Epithelial cell of prostate (primary cell): Measurements from ENCODE around the gene CDK6.
"Not testable (repeated sequence)": the region's sequence is repeated elsewhere in the genome, so short reads cannot be mapped to it uniquely, and the experiment has no call there.

Source experiments
- DNase-seq: peaks from one replicate; pipeline ENCODE4 v3.0.0-alpha.2; 2011; ENCODE audit warnings: low read depth, low spot score
- H3K27ac ChIP-seq: fragments of 450-650 bp; 2 replicates; pipeline ENCODE4 v1.5.1; 2017; ENCODE audit warnings: mild to moderate bottlenecking

Gene CDK6

DNA sequence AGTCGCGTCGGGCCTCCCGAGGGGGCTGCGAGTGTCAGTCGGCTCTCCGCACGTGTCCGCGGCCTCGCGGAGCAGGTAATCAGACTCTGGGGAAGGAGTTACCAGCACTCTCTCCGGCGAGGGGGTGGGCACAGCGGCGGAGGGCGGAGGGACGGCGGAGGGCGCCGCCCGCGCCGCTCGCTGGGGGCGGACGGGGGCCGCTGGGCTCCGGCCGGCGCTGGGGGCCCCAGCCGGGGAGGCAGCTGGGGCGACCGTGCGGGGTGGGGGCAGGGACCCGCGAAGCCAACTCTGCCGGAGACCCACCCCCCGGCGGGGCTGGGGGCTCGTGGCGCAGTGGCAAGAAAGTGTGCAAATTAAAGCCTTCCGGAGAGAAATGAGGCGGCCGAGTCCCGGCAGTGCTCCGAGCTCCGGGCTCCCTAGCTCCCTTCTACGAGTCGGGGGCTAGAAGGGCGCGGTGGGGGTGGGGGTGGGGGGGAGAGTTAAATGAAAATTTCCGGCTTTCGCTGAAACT is at the start of gene CDK6:
Gene CDK6 (minus strand): TSS at position 85 of the 511 bp plus-strand sequence. CDS start 3,250 bp downstream, outside the sequence.
- DNase-seq: no peak
- H3K27ac ChIP-seq: peak within 1 kb of the TSS; percentile 76

DNA sequence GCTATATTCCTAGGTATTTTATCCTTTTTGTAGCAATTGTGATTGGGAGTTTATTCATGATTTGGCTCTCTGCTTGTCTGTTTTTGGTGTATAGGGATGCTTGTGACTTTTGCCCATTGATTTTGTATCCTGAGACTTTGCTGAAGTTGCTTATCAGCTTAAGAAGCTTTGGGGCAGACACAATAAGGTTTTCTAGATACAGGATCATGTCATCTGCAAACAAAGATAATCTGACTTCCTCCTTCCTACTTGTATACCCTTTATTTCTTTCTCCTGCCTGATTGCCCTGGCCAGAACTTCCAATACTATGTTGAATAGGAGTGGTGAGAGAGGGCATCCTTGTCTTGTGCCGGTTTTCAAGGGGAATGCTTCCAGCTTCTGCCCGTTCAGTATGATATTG is 49.7 kb upstream of the CDK6 start:
- not testable (repeated sequence) for DNase-seq, H3K27ac ChIP-seq

DNA sequence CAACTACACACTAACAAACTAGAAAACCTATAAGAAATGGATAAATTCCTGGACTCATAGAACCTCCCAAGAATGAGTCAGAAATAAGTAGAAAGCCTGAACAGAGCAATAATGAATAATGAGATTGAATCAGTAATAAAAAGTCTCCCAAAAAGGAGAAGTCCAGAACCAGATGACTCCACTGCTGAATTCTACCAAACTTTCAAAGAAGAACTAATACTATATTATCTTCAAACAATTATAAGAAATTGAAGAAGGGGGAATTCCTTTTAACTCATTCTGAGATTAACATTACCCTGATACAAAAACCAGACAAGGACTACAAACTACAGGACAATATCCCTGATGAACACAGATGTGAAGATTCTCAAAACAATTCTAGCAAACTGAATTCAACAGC is 47.8 kb upstream of the CDK6 start:
- H3K27ac ChIP-seq: no peak overlapping the region
- DNase-seq: no peak

DNA sequence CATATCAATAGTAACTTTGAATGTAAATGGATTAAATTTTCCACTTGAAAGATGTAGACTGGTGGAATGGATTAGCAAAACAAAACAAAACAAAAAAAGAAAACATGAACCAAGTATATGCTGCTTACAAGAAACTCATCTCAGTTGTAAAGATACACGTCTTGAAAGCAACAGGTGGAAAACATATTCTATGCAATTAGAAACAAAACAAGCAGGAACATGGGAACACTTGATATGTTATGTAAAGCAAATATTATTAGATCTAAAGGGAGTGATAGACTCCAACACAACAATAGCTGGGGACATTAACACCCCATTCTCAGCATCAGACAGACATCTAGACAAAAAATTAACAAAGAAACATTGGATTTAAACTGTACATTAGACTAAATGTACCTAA is 46.4 kb upstream of the CDK6 start:
- no peak overlapping the region for H3K27ac ChIP-seq
- DNase-seq: no peak

DNA sequence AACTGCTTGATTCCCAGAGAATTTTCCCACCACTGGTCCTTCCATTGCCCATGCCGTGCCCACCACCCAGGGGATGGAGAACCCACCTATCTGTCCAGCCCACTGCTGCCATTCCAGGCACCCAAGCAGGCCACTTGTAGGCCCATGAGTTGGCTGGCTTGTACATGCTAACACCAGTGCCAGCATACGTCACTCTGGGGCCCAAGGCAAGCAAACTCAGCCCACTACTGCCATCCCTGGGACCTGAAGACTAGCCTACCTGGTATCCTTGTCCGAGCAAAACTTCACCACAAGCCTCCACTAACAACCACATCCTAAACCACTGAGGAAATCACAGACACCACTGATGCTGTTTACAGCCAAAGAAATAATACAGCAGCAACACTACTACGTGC is 44.7 kb upstream of the CDK6 start:
- no peak overlapping the region for H3K27ac ChIP-seq
- DNase-seq: no peak

DNA sequence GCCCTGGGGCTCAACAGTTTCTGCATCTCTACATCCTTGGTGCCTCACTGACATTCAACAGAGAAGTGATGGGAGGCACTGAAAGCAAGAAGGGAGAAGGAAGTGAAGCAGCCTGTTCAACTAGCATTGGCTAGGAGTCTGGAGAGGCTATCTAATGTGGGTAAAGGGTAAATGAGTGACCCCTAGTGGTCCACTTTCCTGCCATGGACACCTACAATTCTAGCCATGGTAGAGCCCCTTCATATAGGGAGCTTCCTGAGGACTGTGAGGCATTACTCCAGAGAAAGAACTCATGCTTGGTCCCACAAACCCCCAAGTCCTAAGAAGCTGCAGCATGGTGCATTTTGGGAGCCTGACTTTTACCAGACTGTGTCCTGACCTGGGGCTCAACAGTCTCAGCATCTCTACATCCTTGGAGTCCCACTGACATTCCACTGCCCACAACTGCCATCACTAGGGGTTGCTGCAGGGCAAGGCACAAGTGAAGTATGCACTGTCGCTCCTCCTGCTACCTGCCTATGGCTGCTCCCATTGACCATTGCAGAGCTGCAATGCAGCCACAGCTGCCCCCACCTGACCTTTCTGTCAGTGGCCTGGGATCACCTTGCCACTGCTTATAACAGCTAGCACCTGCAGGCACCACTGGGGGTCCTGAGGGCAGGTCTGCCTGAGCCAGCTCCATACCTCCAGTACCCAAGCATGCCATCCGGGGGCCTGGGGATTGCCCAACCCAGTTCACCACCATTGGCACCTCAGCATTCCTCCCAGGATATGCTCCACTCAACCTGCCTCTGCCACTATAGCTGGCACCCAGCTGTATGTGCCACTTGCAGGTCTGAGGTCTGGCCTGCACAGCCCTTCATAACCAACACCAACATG is 44.1 kb upstream of the CDK6 start:
- no peak for DNase-seq
- H3K27ac ChIP-seq: no peak overlapping the region

DNA sequence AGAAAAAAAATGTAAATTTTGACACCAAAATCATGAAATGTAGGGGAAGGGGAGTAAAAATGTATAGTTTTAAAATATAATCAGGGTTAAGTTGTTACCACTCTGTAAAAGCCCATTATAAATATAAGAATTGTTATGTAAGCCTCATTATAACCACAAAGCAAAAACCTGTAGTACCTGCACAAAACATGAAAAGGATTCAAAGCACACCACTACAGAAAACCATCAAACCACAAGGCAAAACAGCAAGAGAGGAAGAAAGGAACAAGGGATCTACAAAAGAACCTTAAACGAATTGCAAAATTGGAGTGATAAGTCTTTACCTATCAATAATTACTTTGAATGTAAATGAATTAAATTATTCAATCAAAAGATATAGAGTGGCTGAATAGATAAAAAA is 41.0 kb upstream of the CDK6 start:
- no peak overlapping the region for H3K27ac ChIP-seq
- DNase-seq: no peak

DNA sequence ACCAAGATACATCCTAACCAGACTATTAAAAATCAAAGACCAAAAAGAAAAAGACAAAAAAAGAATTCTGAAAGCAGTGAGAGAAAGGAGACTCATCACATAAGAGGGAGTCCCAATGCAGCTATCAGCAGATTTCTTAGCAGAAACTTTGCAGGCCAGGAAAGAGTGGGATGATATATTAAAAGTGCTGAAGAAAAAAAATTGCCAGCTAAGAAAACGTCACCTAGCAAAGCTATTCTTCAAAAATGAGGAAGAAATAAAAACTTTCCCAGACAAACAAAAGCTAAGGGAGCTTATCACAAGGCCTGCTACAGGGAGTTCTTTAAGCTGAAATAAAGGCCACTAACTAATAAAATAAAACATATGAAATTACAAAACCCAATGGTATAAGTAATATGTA is 40.5 kb upstream of the CDK6 start:
- no peak overlapping the region for H3K27ac ChIP-seq
- DNase-seq: no peak

DNA sequence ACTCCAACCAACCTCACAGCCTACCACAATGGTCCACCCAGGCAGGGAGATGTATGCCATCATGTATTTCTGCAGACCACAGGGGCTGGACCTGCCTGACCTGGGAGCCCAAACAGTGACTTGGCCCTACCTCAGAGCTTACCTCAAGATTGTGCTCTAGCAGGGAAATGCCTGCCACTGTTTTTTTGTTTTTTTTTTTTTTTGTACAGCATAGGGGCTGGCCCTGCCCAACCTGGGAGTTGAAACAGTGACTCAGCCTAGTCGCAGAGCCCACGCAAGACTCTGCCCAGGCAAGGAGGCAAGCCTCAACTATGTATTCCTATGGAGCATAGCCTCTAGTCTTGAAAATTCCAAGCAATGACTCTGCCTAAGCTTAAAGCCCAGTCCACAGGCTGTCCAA is 39.3 kb upstream of the CDK6 start:
- peak; percentile 75 for DNase-seq
- H3K27ac ChIP-seq: peak overlapping the region; percentile 47

DNA sequence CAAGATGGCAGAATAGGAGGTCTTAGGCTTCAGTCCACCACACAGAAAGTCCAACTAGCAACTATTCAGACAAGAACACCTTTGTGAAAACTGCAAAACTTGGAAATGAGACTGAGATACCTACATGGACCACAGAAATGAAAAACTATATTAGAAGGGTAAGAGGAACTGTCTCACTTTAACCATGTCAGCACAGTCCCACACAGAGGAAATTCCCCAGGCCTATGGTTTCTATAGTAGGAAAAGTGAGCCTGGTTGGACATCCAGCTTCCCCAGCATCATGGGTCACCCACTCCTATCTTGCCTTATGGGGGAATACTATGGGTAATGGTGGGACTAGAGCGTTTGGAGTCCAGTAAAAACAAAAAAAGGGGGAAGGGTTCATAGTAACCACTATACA is 38.8 kb upstream of the CDK6 start:
- no peak for DNase-seq
- peak overlapping the region; percentile 47 for H3K27ac ChIP-seq

DNA sequence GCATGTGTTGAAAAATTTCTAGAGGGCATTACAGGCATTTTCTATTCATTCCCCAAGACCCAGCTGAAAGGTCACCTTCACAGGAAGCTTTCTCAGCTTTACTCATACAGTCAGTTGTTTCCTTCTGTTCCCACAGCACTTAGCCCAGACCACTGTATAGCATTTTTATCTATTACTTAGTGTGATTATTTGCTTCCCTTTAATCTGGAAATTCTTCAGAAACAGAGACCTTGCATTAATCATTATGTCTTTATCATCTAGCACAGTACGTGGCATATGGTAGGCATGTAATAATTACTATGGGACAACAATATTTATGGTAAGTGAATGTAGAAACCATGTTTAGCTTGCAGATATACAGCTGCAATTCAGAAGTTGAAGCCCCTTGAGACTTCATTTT is 38.2 kb upstream of the CDK6 start:
- no peak for DNase-seq
- H3K27ac ChIP-seq: no peak overlapping the region

DNA sequence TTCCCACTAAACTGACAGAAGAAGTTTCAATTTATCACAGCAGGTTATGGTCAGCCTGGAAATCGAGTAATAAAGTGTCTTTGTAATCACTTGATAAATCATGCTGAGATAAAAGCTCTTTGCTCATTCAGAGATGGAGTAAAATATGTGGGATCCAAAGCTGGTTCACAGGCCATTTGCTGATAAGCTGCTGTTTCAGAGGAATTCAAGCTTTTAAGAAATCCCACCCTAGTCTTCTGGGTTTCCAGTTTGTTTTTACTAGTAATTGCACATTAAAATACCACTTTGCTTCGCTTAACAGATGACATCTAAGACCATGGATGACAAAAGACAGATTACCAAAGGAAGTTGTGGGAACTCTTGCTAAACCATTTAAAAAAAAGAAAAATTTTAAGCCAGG is 37.4 kb upstream of the CDK6 start:
- DNase-seq: no peak
- no peak overlapping the region for H3K27ac ChIP-seq

DNA sequence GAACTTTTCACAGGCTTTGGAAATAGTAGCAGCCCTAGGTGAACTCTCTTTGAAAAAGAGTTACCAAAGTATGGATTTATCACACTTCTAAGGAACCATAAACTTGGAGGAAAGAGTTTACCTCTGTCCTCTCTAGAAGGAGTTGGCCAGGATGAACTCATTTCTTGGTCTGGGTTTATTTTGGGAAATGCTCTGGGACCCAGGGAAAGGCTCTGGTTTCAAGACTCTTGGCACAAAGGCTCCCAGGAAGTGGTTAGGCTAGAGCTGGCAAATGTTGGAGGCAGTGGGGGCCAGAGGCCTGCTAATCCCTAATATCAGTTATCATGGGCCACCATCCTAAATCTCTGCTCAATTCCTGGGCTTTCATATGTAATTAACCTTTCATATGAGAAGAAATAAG is 36.3 kb upstream of the CDK6 start:
- DNase-seq: no peak

DNA sequence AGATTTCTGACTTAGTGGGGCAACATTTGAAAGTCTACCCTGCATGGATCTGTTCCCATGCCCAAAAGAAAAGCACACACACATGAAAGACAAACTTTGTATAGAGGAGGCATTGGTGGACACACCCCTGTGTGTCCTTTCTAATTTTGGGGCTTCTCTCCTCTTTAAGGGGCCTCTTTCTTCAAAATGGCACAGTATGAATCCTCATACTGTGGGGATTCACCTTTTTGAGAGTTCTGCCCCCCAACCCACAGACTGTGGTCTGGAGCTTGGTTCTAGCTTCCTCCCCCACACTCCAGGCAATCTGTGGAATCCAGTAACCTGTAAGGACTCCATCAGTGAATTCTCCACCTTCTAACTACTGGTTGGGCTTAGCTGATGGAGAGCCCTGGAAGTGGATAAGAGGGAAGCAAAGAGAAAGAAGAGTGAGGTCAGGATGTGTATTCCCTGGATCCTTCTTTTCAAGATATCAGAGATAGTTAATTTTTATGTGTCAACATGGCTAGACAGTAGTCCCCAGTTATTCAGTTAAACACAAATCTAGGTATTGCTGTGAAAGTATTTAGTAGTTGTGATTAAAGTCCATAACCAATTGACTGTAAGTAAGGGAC is 32.4 kb upstream of the CDK6 start:
- DNase-seq: no peak

More for the DNA sequence above, 36.3 kb upstream of the CDK6 start:
- H3K27ac ChIP-seq: no peak overlapping the region

DNA sequence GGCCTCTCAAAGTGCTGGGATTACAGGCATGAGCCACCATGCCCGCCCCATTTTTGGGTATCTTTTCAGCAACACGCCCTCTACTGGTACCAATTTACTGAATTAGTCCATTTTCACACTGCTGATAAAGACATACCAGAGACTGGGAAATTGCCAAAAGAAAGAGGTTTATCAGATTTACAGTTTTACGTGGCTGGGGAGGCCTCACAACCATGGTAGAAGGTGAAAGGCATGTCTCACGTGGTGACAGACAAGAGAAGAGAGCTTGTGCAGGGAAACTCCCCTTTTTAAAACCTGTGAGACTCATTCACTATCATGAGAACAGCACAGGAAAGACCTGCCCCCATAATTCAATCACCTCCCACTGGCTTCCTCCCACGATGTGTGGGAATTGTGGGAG is 27.8 kb upstream of the CDK6 start:
- DNase-seq, H3K27ac ChIP-seq: not testable (repeated sequence)

More for the DNA sequence above, 32.4 kb upstream of the CDK6 start:
- no peak overlapping the region for H3K27ac ChIP-seq

DNA sequence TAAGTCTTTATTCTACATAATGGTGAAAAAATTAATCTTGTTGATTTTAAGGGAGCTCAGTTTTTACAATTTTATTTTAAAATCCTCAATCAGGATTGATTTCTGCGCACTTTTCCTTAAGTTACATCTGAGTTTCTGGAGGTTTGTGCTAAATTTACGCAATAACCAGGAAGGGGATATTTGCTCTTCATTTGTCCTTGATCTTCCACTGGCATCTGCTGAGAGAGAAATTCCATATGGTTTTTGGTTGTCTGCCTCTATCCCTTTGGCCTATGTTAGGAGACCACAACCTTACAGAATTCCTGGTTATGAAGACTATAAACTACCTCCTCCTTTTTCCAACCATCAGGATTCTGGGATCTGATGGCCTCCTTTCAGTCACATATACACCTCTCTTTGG is 20.1 kb upstream of the CDK6 start:
- DNase-seq: no peak
- H3K27ac ChIP-seq: no peak overlapping the region

DNA sequence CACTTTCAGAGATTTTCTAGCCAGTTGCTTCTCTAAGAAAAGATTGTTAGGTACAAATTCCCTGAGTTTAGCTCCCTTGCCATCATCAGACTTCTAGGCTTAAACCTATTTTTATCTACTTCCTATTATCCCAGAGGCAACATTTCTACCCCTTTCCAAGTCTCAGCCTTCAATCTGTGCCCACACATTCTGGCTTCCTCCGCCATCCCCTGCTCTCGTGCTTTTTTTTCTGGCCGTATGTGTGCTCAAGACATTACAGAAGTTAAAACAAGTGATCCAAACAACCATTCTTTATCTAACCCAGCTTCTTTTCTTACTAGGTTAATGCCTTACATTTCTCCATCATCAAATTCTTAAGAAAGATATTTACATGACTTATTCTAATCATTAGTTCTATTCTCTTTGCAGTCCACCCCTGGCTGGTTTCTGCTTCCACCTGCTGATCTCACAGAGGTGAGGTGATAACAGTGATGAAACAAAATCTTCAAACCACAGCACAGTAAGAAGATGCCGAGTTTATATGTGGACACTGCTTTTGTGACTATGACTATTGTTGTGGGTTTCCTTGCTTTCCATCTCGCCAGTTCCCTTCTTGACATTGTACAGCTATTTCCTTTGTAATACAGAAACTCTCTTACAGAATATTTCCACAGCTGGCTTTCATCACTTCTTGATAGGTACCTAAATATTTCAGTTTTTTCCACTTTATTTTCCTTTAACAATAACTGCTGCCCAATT is 18.3 kb upstream of the CDK6 start:
- DNase-seq: no peak
- no peak overlapping the region for H3K27ac ChIP-seq

DNA sequence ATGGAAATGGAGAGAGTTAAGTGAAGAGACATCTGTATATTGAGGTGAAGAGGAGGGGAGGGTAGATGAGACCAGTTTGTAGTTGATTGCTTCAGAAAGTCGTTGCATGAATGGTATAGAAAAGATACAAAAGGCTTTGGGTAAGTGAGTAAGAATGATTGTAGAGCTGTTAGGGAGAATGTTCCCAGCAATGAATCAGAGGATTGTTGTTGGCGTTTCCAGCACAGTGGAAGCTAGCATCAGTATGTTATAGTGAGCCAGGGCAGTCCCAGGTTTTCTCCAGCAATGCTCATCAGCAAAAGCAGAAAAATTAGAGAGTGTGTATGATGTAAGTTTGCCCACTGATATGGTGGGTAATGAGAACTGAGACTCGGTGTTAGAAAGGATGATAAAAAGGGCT is 15.4 kb upstream of the CDK6 start:
- H3K27ac ChIP-seq: no peak overlapping the region
- no peak for DNase-seq

DNA sequence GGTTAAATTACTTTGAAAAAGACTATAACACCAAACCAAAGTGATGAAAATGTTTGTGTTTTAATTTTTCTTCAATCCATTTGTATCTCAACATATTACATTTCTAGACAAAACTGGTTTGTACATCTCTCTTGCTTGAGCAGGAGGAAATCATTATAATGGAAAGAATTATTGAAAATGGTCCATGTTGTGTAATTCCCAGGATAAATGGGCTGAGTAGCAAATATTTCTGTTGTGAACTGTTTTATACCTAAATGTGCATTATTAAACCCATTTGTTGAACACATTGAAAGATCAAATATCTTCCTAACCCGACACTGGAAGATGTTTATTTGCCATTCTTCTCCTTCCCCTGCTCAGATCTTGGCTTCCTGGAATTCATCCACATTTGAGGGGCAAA is 14.1 kb upstream of the CDK6 start:
- no peak overlapping the region for H3K27ac ChIP-seq
- no peak for DNase-seq

DNA sequence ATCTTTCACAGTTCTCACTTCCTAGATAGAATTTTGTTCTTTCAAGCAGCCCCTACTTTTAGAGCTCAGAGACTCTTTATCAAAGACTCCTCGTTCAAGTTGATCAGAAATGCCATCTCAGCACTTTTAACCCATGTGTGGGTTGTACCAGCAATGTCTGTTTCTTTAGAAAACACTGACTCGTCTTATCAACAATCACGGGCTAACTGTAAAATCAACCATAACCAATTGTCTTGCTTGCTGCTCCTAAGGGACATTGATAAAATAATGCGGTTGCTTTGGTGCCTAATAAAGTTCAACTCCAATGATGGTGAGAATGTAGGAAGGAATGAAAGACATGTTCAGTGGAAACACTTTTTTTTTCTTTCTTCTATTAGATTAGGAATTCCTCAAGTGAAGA is 12.9 kb upstream of the CDK6 start:
- DNase-seq: no peak

DNA sequence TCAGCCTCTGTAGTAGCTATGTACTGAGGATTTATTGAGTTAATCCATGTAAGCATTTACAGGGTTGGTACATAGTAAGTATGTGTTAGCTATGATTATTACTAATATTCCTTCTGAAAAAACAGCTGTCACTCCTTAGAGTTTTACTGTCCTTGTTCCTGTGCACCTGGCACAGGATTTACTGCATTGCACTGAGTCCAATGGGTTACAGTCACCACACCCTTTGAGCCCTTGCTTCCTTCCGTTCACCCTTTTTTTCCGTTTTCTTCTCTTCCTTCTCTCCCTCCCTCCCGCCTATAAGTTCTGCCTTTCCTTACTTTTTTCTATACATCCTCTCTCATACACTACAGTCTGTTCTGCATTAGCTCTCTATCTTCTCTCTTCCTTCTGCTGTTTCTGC is 12.5 kb upstream of the CDK6 start:
- no peak overlapping the region for H3K27ac ChIP-seq
- DNase-seq: no peak

More for the DNA sequence above, 12.9 kb upstream of the CDK6 start:
- no peak overlapping the region for H3K27ac ChIP-seq
